Cortex of kidney (tissue), 1 donor: Measurements from ENCODE around the gene PTCD1.
"Not testable (repeated sequence)": the region's sequence is repeated elsewhere in the genome, so short reads cannot be mapped to it uniquely, and the experiment has no call there.

Experiments used
- DNase-seq: peaks from one replicate; lab custom pipeline; 2025; lab: John Stamatoyannopoulos, UW

The PTCD1 gene

DNA sequence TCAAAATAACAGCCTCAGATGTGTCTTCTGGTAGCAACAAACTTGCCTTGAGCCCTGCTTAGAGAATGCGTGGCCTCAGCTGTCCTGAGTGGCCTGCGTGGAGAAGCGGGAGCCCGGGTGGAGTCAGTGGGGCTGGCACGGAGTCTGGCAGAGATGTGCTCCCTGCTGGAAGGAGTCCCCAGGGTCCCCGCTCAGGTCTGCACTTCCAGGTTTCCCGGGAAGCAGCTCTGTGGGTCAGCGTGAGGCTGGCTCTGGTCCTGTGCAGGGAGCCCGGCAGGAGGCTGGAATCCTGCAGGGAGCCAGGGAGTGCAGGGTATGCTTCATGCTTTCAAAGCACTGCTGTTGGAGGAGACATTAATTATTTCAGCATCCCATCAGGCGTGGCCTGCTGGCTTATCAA is 10.3 kb upstream of the PTCD1 start:
- DNase-seq, result no peak

DNA sequence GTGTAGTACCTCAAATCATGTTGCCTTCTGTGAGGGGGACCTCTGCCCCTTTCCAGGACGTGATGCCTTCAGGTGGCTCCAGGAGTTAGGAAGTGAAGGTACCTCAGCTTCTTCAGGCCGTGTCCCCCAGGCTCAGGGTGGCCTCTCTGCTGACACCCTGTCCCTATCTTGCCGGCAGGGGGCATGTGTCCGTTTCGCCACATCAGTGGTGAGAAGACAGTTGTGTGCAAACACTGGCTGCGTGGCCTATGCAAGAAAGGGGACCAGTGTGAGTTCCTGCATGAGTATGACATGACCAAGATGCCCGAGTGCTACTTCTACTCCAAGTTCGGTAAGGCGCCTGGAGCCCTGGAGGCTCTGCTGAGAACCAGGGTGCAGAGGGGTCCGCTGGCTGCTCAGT is 9.3 kb upstream of the PTCD1 start:
- DNase-seq, result no peak

GRCh38 chr7:99446096-99446495 is 7.5 kb upstream of the PTCD1 start:
- DNase-seq, result no peak

DNA sequence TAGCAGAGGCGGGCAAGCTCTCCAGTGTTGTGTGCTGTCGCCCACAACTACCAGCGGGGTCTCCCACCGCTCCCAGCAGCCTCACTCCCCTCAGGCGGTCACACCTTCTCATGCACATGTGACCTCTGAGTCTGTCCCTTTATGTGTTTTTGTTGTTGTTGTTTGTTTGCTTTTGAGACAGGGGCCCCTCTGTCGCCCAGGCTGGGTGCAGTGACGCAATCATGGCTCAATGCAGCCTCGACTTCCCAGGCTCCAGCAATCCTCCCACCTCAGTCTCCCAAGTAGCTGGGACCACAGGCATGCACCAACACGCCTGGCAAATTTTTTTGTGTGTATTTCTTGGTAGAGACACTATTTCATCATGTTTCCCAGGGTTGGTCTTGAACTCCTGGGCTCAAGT is 1.6 kb upstream of the PTCD1 start:
- no peak for DNase-seq

DNA sequence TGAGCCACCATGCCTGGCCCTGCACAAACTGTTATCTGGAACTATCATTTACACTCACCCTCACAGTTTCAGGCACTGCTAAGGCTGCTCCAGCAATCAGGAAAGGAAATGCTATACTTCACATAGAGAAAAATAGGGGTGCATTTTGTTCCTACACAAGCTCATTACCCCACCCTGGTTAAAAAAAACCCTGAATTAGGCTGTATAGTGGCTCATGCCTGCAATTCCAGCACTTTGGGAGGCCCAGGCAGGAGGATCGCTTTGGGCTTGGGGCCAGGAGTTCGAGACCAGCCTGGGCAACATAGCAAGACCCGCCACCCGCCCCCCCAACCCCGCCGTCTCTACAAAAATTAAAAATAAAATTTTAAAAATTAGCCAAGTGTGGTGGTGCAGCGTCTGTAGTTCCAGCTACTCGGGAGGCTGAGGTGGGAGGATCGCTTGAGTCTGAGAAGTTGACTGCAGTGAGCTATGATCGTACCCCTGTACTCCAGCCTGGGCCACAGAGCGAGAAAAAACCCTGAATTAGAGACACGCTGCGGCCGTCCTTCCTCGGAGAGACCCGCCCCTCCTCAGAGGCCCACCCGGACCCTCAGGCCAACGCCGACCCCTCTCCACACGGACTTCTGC is 539 bp downstream of the PTCD1 start:
- DNase-seq, result no peak

DNA sequence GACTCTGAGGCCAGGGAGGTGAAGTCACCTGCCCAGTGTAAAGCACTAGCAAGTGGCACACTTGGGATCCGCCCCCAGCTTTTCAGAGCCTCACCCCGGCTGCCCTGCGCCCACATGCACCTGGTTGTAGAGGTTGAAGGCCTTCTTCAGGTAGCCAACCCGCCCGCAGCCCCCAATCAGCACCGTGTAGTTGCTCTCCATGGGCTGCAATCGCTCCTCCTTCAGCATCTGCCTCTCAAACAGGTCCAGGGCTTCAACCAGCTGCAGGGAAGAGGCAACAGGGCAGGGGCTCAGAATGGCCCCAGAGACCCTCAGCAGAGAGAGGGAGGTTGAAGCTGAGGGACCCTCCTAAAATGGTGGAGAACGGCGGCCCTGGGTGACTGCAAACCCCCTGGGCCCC is 5.4 kb downstream of the PTCD1 start:
- no peak for DNase-seq

GRCh38 chr7:99431756-99432540 is 6.7 kb downstream of the PTCD1 start:
- not testable (repeated sequence) for DNase-seq

- no peak for DNase-seq
Observed at GRCh38 chr7:99429756-99430155, 8.8 kb downstream of the PTCD1 start.

- DNase-seq, result no peak
Observed at GRCh38 chr7:99428972-99429566, 9.5 kb downstream of the PTCD1 start.

DNA sequence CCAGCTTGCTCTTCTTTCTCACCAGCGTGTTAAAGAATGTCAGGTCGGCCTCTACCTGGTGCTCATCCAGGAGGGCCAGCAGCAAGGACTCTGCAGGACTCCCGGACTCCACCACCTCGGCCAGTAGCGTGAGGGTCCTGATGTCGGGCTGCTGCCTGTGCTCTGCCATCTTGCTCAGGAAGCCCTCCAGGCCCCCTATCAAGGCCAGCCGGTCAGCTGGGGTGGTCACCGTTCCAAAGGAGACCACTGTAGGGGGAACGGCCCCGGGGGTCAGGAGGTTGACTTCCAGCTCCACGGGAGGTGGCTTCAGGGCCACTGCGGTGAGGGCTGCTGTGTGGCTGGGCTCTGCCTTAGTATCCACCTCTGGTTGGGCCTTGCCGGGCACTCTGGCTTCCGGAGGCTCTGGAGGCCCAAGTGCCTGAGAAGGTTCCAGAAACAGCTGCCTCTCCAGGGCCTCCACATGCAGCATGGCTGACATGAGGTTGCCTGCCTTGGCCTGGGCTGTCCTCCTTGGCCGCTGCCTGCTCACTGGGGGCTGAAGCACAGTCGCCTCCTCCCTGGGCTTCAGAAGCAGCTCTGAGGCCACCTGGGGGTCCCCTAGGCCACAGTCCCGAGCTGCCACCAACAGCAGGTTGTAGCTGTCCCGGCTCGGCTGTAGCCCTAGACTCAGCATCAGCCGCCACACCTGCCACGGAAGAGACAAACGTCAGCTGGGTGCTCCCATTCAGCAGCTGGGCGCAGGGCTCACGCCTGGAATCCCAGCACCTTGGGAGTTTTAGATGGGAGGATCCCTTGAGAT is 13.5 kb downstream of the PTCD1 start:
- no peak for DNase-seq

GRCh38 chr7:99422625-99423024 is 16.0 kb downstream of the PTCD1 start:
- no peak for DNase-seq

- DNase-seq, result no peak
Observed at GRCh38 chr7:99422186-99422585, 16.4 kb downstream of the PTCD1 start.

DNA sequence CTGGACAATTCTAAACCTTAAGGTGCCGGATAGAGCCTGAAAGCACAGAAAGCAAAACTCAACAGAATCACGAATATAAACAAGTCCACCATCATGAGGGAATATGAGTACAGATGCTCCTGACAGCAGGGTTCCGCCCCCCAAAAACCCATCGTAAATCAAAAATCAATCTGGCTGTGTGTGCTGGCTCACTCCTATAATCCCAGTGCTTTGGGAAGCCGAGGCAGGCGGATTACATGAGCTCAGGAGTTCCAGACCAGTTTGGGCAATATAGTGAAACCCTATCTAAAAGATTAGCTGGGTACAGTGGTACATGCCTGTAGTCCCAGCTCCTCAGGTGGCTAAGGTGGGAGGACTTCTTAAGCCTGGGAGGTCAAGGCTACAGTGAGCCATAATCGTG is 17.6 kb downstream of the PTCD1 start:
- no peak for DNase-seq

DNA sequence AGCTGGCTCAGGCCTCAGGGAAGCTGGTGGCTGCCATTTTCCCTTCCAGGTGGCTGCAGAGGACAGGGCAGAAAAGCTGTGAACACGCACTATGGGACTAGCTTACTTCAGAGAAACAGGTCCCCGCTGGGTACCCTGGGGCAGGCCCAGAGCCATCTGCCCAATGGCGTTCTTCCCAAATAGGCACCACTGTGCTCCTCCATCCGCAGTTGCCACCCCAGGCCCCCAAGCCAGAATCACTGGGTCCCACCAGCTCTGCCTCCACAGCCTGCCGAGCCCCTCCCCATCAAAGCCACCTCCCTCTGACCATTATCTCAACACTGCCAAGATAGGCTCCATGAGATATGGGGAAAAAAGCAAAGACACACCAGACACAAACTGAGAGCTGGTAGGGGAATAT is 18.4 kb downstream of the PTCD1 start:
- no peak for DNase-seq

GRCh38 chr7:99419323-99420021 is 19.1 kb downstream of the PTCD1 start:
- DNase-seq, result no peak

- DNase-seq, result no peak
Observed at GRCh38 chr7:99418260-99418659, 20.3 kb downstream of the PTCD1 start.

DNA sequence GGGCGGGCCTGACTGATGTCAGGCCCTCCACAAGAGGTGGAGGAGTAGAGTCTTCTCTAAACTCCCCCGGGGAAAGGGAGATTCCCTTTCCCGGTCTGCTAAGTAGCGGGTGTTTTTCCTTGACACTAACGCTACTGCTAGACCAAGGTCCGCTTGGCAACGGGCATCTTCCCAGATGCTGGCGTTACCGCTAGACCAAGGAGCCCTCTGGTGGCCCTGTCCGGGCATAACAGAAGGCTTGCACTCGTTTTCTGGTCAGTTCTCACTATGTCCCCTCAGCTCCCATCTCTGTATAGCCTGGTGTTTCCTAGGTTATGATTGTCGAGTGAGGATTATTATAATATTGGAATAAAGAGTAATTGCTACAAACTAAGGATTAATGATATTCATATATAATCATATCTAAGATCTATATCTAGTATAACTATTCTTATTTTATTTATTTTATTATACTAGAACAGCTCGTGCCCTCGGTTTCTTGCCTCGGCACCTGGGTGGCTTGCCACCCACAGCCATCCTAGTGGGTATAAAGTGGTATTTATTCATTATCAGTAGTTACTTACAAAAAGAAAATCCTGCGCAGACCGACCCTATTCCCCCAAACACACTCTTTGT is 23.0 kb downstream of the PTCD1 start:
- DNase-seq, result not testable (repeated sequence)

DNA sequence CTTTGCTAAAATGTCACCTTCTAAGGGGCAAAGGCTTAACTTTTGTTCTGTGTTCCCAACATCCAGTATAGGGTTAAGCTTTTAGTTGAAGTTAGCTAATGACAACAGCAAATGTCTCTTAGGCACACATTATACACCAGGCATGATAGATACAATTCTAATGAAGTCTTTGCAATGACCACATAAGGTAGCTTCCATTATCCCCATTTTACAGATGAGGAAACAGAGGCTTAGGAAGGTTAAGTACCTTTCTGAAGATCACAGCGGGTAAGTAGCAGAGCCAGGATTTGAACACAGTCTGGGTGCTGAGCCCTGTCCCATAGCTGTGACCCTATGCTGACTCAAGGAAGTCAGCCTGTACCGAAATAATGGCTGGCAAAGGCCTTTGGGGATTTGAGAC is 28.0 kb downstream of the PTCD1 start:
- DNase-seq, result no peak

GRCh38 chr7:99409806-99410205 is 28.8 kb downstream of the PTCD1 start:
- DNase-seq, result no peak

- no peak for DNase-seq
Observed at GRCh38 chr7:99409192-99409572, 29.4 kb downstream of the PTCD1 start.

- DNase-seq, result peak; percentile 41
Observed at GRCh38 chr7:99408379-99409191, 30.0 kb downstream of the PTCD1 start, which contains the start of the genes BUD31 and PDAP1. Gene BUD31 (plus strand): TSS chr7:99408969. CDS start chr7:99411093, 2,124 bp downstream. Gene PDAP1 (minus strand): TSS chr7:99408597. CDS start chr7:99408548, 49 bp downstream.
